ENCODE results near the gene MRPS17. TPM values are rescaled to one million over a fixed set of nuclear protein-coding genes. Genes with fewer than 3 reads are reported as not detected.
A peak's percentile ranks its signal among the peaks of the same experiment; 100 is the strongest.
"Not testable (repeated sequence)": the region's sequence is repeated elsewhere in the genome, so short reads cannot be mapped to it uniquely, and the experiment has no call there.

The MRPS17 gene
- polyA plus RNA-seq, 1 donor (not counting 4 experiments of a cell fraction or from before 2014, with no cell fraction given): 40.8 TPM

DNA sequence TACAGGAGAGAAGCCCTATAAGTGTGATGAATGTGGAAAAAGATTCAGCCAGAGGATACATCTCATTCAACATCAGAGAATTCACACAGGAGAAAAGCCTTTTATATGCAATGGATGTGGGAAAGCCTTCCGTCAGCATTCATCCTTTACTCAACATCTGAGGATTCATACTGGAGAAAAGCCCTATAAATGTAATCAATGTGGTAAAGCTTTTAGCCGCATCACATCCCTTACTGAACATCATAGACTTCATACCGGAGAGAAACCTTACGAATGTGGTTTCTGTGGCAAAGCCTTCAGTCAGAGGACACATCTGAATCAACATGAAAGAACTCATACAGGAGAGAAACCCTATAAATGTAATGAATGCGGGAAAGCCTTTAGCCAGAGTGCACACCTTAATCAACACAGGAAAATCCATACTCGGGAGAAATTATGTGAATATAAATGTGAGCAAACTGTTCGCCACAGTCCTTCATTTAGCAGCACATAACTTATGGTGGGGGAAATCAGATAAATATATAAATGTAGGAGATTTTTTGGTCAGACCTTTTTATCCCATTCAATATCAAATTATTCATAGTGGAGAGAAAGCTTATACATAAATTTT lies 12.1 kb upstream of the MRPS17 start:
- FAIRE-seq (no peak), DNase-seq (ENCODE audit: low read depth, low spot score) (no peak)
- Histone ChIP-seq H3K4me3 (ENCODE audit: control insufficient read depth in 2 of 3, extremely low read depth in 1 of 3, insufficient read depth in 2 of 3, low read depth in 1 of 3, low read length in 3 of 3) (no peak overlapping the region), H2AFZ (ENCODE audit: control insufficient read depth, low read length) (no peak overlapping the region), H4K20me1 (ENCODE audit: control insufficient read depth, extremely low read depth, insufficient read depth, low read length) (no peaks in the 10 kb centered on the region), H3K9ac (ENCODE audit: control insufficient read depth, extremely low read depth, insufficient read depth, low read length) (no peak overlapping the region), H3K36me3 (ENCODE audit: control insufficient read depth in 2 of 2, extremely low read depth in 1 of 2, insufficient read depth in 2 of 2, low read length in 2 of 2) (no peaks in the 10 kb centered on the region), H3K79me2 (ENCODE audit: control insufficient read depth, insufficient read depth, low read length) (no peaks in the 10 kb centered on the region), H3K9me1 (ENCODE audit: control insufficient read depth, extremely low read depth, insufficient read depth, low read length) (no peaks in the 10 kb centered on the region), H3K4me2 (ENCODE audit: control insufficient read depth, extremely low read depth, insufficient read depth, low read depth, low read length) (no peak overlapping the region), H3K9me3 (ENCODE audit: control insufficient read depth, low read depth, low read length) (peaks cover 4% of the 10 kb centered on the region), H3K27me3 (ENCODE audit: control insufficient read depth, extremely low read depth, insufficient read depth, low read length) (no peaks in the 10 kb centered on the region), H3K4me1 (ENCODE audit: control insufficient read depth, extremely low read depth, insufficient read depth, low read length) (no peaks in the 10 kb centered on the region), H3K27ac (ENCODE audit: control insufficient read depth, insufficient read depth, low read length) (no peak overlapping the region)
- no peak for TF ChIP-seq CTCF (optimal IDR thresholded peaks at IDR 0.05 in 1 of 3, IDR thresholded peaks at IDR 0.05 in 1 of 3, conservative IDR thresholded peaks at IDR 0.05 in 1 of 3; ENCODE audit: extremely low read depth in 1 of 3, insufficient read depth in 2 of 3, low read length in 3 of 3)
- dilution Hi-C loops (cut with MboI; ENCODE audit: extremely low pct_ligation_motif_present, low sequenced_read_pairs): no loop called here

DNA sequence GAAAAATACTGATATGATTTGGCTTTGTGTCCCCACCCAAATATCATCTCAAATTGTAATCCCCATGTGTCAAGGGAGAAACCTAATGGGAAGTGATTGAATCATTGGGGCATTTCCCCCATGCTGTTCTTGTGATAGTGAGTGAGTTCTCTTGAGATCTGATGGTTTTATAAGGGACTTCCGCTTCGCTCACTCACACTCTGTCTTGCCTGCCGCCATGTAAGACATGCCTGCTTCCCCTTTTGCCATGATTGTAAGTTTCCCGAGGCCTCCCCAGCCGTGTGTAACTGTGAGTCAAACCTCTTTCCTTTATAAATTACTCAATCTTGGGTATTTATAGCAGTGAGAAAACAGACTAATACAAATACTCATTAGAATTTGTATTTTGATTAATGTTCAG lies 5.1 kb upstream of the MRPS17 start:
- no peak for TF ChIP-seq CTCF (optimal IDR thresholded peaks at IDR 0.05 in 1 of 3, IDR thresholded peaks at IDR 0.05 in 1 of 3, conservative IDR thresholded peaks at IDR 0.05 in 1 of 3; ENCODE audit: extremely low read depth in 1 of 3, insufficient read depth in 2 of 3, low read length in 3 of 3)
- no peak for TF ChIP-seq EZH2 (IDR thresholded peaks at IDR 0.05; ENCODE audit: low read length)
- Histone ChIP-seq H4K20me1 (ENCODE audit: control insufficient read depth, extremely low read depth, insufficient read depth, low read length) (no peaks in the 10 kb centered on the region), H3K36me3 (ENCODE audit: control insufficient read depth in 2 of 2, extremely low read depth in 1 of 2, insufficient read depth in 2 of 2, low read length in 2 of 2) (no peaks in the 10 kb centered on the region), H3K4me1 (ENCODE audit: control insufficient read depth, extremely low read depth, insufficient read depth, low read length) (no peaks in the 10 kb centered on the region), H3K79me2 (ENCODE audit: control insufficient read depth, insufficient read depth, low read length) (no peaks in the 10 kb centered on the region), H3K4me3 (ENCODE audit: control insufficient read depth in 2 of 3, extremely low read depth in 1 of 3, insufficient read depth in 2 of 3, low read depth in 1 of 3, low read length in 3 of 3) (no peak overlapping the region), H3K9me3 (ENCODE audit: control insufficient read depth, low read depth, low read length) (no peaks in the 10 kb centered on the region), H2AFZ (ENCODE audit: control insufficient read depth, low read length) (no peak overlapping the region), H3K9ac (ENCODE audit: control insufficient read depth, extremely low read depth, insufficient read depth, low read length) (no peak overlapping the region), H3K9me1 (ENCODE audit: control insufficient read depth, extremely low read depth, insufficient read depth, low read length) (no peaks in the 10 kb centered on the region), H3K27ac (ENCODE audit: control insufficient read depth, insufficient read depth, low read length) (no peak overlapping the region), H3K27me3 (ENCODE audit: control insufficient read depth, extremely low read depth, insufficient read depth, low read length) (no peaks in the 10 kb centered on the region), H3K4me2 (ENCODE audit: control insufficient read depth, extremely low read depth, insufficient read depth, low read depth, low read length) (no peak overlapping the region)
- dilution Hi-C loops (cut with MboI; ENCODE audit: extremely low pct_ligation_motif_present, low sequenced_read_pairs): no loop called here
- FAIRE-seq: no peak
- DNase-seq (ENCODE audit: low read depth, low spot score): no peak

GRCh38 chr7:55952352-55952671 lies 635 bp downstream of the MRPS17 start:
- H3K79me2 ChIP-seq (ENCODE audit: control insufficient read depth, insufficient read depth, low read length): peaks cover 21% of the 10 kb centered on the region
- H3K27ac ChIP-seq (ENCODE audit: control insufficient read depth, insufficient read depth, low read length): peak overlapping the region; percentile 91
- peak overlapping the region; percentile 89 for H2AFZ ChIP-seq (ENCODE audit: control insufficient read depth, low read length)
- H3K27me3 ChIP-seq (ENCODE audit: control insufficient read depth, extremely low read depth, insufficient read depth, low read length); H3K9me3 ChIP-seq (ENCODE audit: control insufficient read depth, low read depth, low read length); FAIRE-seq; dilution Hi-C loops (cut with MboI; ENCODE audit: extremely low pct_ligation_motif_present, low sequenced_read_pairs); H3K9me1 ChIP-seq (ENCODE audit: control insufficient read depth, extremely low read depth, insufficient read depth, low read length); DNase-seq (ENCODE audit: low read depth, low spot score); H3K4me1 ChIP-seq (ENCODE audit: control insufficient read depth, extremely low read depth, insufficient read depth, low read length); H4K20me1 ChIP-seq (ENCODE audit: control insufficient read depth, extremely low read depth, insufficient read depth, low read length): not testable (repeated sequence)
- H3K36me3 ChIP-seq (ENCODE audit: control insufficient read depth in 2 of 2, extremely low read depth in 1 of 2, insufficient read depth in 2 of 2, low read length in 2 of 2): peaks cover 12 to 14% of the 10 kb centered on the region in 2 experiments
- H3K9ac ChIP-seq (ENCODE audit: control insufficient read depth, extremely low read depth, insufficient read depth, low read length): peak overlapping the region; percentile 98
- peak overlapping the region; percentile 78 to 99 (median 99) for H3K4me3 ChIP-seq (ENCODE audit: control insufficient read depth in 2 of 3, extremely low read depth in 1 of 3, insufficient read depth in 2 of 3, low read depth in 1 of 3, low read length in 3 of 3)
- H3K4me2 ChIP-seq (ENCODE audit: control insufficient read depth, extremely low read depth, insufficient read depth, low read depth, low read length): peak overlapping the region; percentile 46
